Keratinocyte (primary cell): ENCODE results near the gene PNPLA2. TPM values are rescaled to one million over a fixed set of nuclear protein-coding genes. Genes with fewer than 3 reads are reported as not detected.
A peak's percentile ranks its signal among the peaks of the same experiment; 100 is the strongest.

Experiments used
- DNase-seq: peaks from one replicate; pipeline ENCODE4 v3.0.0-alpha.2; 2011; ENCODE audit warnings: low read depth, missing footprints, low spot score
- FAIRE-seq: peaks from 2 replicates; lab custom pipeline; 2011; peaks lifted over from hg19 to GRCh38; lab: Jason Lieb, UNC
- H2AFZ ChIP-seq: 2 replicates; pipeline ENCODE4 v1.6.0; 2012; ENCODE audit warnings: low read length, control low read depth, inconsistent platforms; ENCODE audit not compliant: control insufficient read depth
- H3K27ac ChIP-seq: 2 replicates; pipeline ENCODE4 v1.5.1; 2011; ENCODE audit warnings: low read length; ENCODE audit not compliant: control insufficient read depth, insufficient read depth
- H3K27me3 ChIP-seq: 3 replicates; pipeline ENCODE4 v1.6.0; 2011; ENCODE audit warnings: low read length; ENCODE audit not compliant: control insufficient read depth, insufficient read depth; ENCODE audit errors: extremely low read depth
- H3K36me3 ChIP-seq, 2 experiments: 2 replicates in 1 of 2; 3 replicates in 1 of 2; pipeline ENCODE4 v1.5.1; 2011; ENCODE audit warnings: low read length in 2 of 2, mild to moderate bottlenecking in 1 of 2; ENCODE audit not compliant: control insufficient read depth in 2 of 2, insufficient read depth in 2 of 2; ENCODE audit errors: extremely low read depth in 1 of 2
- H3K4me1 ChIP-seq: 3 replicates; pipeline ENCODE4 v1.5.1; 2011; ENCODE audit warnings: low read length; ENCODE audit not compliant: control insufficient read depth, insufficient read depth; ENCODE audit errors: extremely low read depth
- H3K4me2 ChIP-seq: 3 replicates; pipeline ENCODE4 v1.6.0; 2011; ENCODE audit warnings: low read depth, low read length; ENCODE audit not compliant: control insufficient read depth, insufficient read depth; ENCODE audit errors: extremely low read depth
- H3K4me3 ChIP-seq, 3 experiments: fragments of 200-600 bp in 1 of 3; sonication (generic) in 1 of 3; 2 replicates in 2 of 3; 3 replicates in 1 of 3; pipeline ENCODE4 v1.5.1; 2011 to 2016; ENCODE audit warnings: low read length in 3 of 3, mild to moderate bottlenecking in 3 of 3, control low read depth in 2 of 3, inconsistent platforms in 1 of 3, low read depth in 1 of 3, mixed read lengths in 1 of 3, mixed run types in 1 of 3, moderate library complexity in 1 of 3; ENCODE audit not compliant: control insufficient read depth in 2 of 3, insufficient read depth in 2 of 3; ENCODE audit errors: extremely low read depth in 1 of 3
- H3K79me2 ChIP-seq: 2 replicates; pipeline ENCODE4 v1.6.0; 2012; ENCODE audit warnings: low read length; ENCODE audit not compliant: control insufficient read depth, insufficient read depth
- H3K9ac ChIP-seq: 3 replicates; pipeline ENCODE4 v1.6.0; 2011; ENCODE audit warnings: low read length; ENCODE audit not compliant: control insufficient read depth, insufficient read depth; ENCODE audit errors: extremely low read depth
- H3K9me1 ChIP-seq: 3 replicates; pipeline ENCODE4 v1.6.0; 2011; ENCODE audit warnings: low read length; ENCODE audit not compliant: control insufficient read depth, insufficient read depth; ENCODE audit errors: extremely low read depth
- H3K9me3 ChIP-seq: 2 replicates; pipeline ENCODE4 v1.5.1; 2012; ENCODE audit warnings: low read depth, low read length; ENCODE audit not compliant: control insufficient read depth
- H4K20me1 ChIP-seq: 3 replicates; pipeline ENCODE4 v1.6.0; 2011; ENCODE audit warnings: low read length; ENCODE audit not compliant: control insufficient read depth, insufficient read depth; ENCODE audit errors: extremely low read depth
- CTCF ChIP-seq, 3 experiments: IDR thresholded peaks in 1 of 3; conservative IDR thresholded peaks in 1 of 3; optimal IDR thresholded peaks in 1 of 3; 2 replicates in 2 of 3; 3 replicates in 1 of 3; pipeline versions ENCODE3 to v1.5.1; 2011; ENCODE audit warnings: low read length in 3 of 3, mild to moderate bottlenecking in 3 of 3, moderate library complexity in 2 of 3, control low read depth in 1 of 3, inconsistent platforms in 1 of 3; ENCODE audit not compliant: insufficient read depth in 2 of 3; ENCODE audit errors: extremely low read depth in 1 of 3
- EZH2 ChIP-seq: IDR thresholded peaks from one replicate; pipeline ENCODE4 v1.6.1; 2012; ENCODE audit warnings: inconsistent platforms, mild to moderate bottlenecking, low read length, moderate library complexity
- dilution Hi-C: fragments of 300-500 bp; cut with MboI; formaldehyde crosslinking; loops from one replicate; pipeline ENCODE4 v1.7.0; 2020; ENCODE audit warnings: low sequenced_read_pairs; ENCODE audit not compliant: extremely low pct_ligation_motif_present
- polyA plus RNA-seq, 5 experiments: library from polyadenylated mRNA; depleted of rRNA in 3 of 5; stranded (reverse) in 3 of 5; stranded (forward) in 1 of 5; unstranded in 1 of 5; fragments of >200 nt; gene quantifications; 1 replicate in 1 of 5; 2 replicates in 3 of 5; 3 replicates in 1 of 5; pipeline versions ENCODE4 v1.2.1 to v1.2.3, GENCODE V29; 2011 to 2012; ENCODE audit warnings: missing spikeins in 2 of 5, low read depth in 1 of 5, low replicate concordance in 1 of 5

Gene PNPLA2
- polyA plus RNA-seq, 1 donor (not counting 4 experiments of a cell fraction or from before 2014, with no cell fraction given) = 5.3 TPM

- TF ChIP-seq EZH2 (no peak), CTCF (optimal IDR thresholded peaks at IDR 0.05 in 1 of 3, IDR thresholded peaks at IDR 0.05 in 1 of 3, conservative IDR thresholded peaks at IDR 0.05 in 1 of 3; ENCODE audit: extremely low read depth in 1 of 3, insufficient read depth in 2 of 3, low read length in 3 of 3) (peak; percentile 40 to 78 (median 69))
- Histone ChIP-seq H3K9me1 (no peaks in the 10 kb centered on the region), H3K4me2 (peak within 1 kb of the TSS; percentile 96), H3K79me2 (no peaks in the 10 kb centered on the region), H3K36me3 (peaks cover 7 to 21% of the 10 kb centered on the region in 2 experiments), H3K9ac (peak within 1 kb of the TSS; percentile 80), H3K27me3 (no peaks in the 10 kb centered on the region), H3K9me3 (no peaks in the 10 kb centered on the region), H3K4me1 (peaks cover 17% of the 10 kb centered on the region), H3K4me3 (peak within 1 kb of the TSS; percentile 84 to 89 (median 86)), H4K20me1 (no peaks in the 10 kb centered on the region), H2AFZ (peak within 1 kb of the TSS; percentile 66), H3K27ac (peak within 1 kb of the TSS; percentile 70)
- FAIRE-seq (no peak), DNase-seq (no peak)
- dilution Hi-C loops = no loop called here
Observed at GRCh38 chr11:798093-798713, 20.5 kb upstream of the PNPLA2 start, which contains the start of gene SLC25A22. SLC25A22 (minus strand) TSS chr11:798281; CDS start chr11:795006, 3,275 bp downstream.

GRCh38 chr11:799641-800316, 18.9 kb upstream of the PNPLA2 start:
- FAIRE-seq (no peak), DNase-seq (no peak)
- no peak overlapping the region for H3K9ac ChIP-seq
- no peak for TF ChIP-seq EZH2
- TF ChIP-seq CTCF (optimal IDR thresholded peaks at IDR 0.05 in 1 of 3, IDR thresholded peaks at IDR 0.05 in 1 of 3, conservative IDR thresholded peaks at IDR 0.05 in 1 of 3; ENCODE audit: extremely low read depth in 1 of 3, insufficient read depth in 2 of 3, low read length in 3 of 3) = no peak
- H3K9me3 ChIP-seq = no peaks in the 10 kb centered on the region
- H3K9me1 ChIP-seq = no peaks in the 10 kb centered on the region
- no peaks in the 10 kb centered on the region for H3K27me3 ChIP-seq
- H3K4me2 ChIP-seq = no peak overlapping the region
- dilution Hi-C loops = no loop called here
- no peaks in the 10 kb centered on the region for H3K79me2 ChIP-seq
- peaks cover 29% of the 10 kb centered on the region for H3K4me1 ChIP-seq
- H4K20me1 ChIP-seq = no peaks in the 10 kb centered on the region
- no peak overlapping the region for H3K27ac ChIP-seq
- peaks cover 0 to 17% of the 10 kb centered on the region in 2 experiments for H3K36me3 ChIP-seq
- no peak overlapping the region for H3K4me3 ChIP-seq
- H2AFZ ChIP-seq = no peak overlapping the region
